DMS114 treated with DMSO at 0.1 percent for 48 hours (cell line): ENCODE data around the gene MYO15B.
A peak's percentile ranks its signal among the peaks of the same experiment; 100 is the strongest.
"Not testable (repeated sequence)": the region's sequence is repeated elsewhere in the genome, so short reads cannot be mapped to it uniquely, and the experiment has no call there.

ENCODE experiments used
- DNase-seq: peaks from one replicate; lab custom pipeline; 2025; ENCODE audit not compliant: unreplicated experiment; lab: John Stamatoyannopoulos, UW

Gene MYO15B

GRCh38 chr17:75637143-75637538, 49.5 kb downstream of the MYO15B start:
- DNase-seq, result no peak

GRCh38 chr17:75637551-75637950, 50.0 kb downstream of the MYO15B start:
- DNase-seq, result no peak

- DNase-seq, result not testable (repeated sequence)
These were observed 50.4 kb downstream of the MYO15B start for GRCh38 chr17:75638039-75638438.

- no peak for DNase-seq
These were observed 51.3 kb downstream of the MYO15B start for GRCh38 chr17:75638893-75639292.

DNA sequence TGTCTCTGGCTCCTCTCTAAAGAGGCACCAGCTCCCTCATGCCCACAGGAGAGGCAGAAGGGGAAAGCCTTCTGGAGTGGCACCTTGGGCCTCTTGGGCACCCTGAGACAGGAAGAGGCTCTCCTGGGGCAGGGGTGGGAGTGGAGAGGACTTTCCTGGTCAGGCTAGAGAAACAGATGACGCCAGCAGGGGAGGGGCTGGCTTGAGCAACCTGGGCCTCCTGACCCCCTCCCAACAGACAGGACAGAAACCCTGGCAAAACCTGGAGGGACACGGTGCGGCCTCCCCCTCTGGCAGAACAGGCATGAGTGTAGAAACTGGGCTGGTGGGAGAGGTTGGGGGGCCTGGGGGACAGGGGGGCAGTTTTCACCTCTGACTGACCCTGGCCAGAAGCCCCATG, 51.7 kb downstream of the MYO15B start:
- DNase-seq, result no peak

- no peak for DNase-seq
These were observed 52.4 kb downstream of the MYO15B start for GRCh38 chr17:75639771-75640555.

DNA sequence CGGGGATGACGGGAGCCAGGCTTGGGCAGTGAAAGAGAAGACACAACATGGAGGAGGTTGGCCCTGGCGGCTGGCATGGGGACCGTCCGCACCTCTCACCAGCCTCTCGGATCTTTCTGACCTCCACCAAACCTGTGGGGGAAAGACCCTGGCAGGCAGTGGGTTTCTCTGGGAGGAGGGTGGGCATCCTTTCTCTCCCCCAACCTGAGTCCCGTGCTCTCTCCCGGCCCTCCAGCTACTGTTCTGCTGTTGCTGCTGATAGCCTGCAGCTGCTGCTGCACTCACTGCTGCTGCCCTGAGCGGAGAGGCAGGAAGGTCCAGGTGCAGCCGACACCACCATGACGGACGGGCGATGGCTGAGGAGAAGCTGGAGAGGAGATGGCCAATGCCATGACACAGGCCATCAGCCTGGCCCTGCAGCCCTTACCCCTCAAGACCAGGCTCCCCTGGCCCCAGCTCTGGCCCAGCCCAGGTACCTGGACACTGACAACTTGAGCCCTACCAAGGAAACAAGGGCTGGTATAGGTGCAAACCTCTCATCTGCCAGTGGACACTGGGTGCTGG, 53.0 kb downstream of the MYO15B start:
- DNase-seq, result no peak

DNA sequence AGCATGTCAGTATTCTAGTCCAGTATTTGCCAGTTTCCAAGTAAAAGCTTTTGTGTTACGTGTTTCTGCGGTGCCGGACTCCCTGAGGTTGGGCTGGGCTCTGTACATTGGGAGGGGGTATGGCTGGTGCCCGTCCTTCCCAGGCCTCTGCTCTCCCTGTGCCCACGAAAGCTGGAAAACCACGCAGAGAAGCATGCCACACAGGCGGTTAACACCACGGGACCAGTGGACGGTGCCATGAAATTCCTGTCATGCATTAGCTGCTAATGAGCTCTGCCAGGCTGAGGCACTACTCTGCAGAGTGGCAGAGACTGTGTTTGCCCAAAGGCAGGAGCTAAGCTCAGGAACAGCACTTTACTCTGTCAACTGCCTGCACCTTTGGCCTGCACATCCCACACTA, 53.7 kb downstream of the MYO15B start:
- no peak for DNase-seq

DNA sequence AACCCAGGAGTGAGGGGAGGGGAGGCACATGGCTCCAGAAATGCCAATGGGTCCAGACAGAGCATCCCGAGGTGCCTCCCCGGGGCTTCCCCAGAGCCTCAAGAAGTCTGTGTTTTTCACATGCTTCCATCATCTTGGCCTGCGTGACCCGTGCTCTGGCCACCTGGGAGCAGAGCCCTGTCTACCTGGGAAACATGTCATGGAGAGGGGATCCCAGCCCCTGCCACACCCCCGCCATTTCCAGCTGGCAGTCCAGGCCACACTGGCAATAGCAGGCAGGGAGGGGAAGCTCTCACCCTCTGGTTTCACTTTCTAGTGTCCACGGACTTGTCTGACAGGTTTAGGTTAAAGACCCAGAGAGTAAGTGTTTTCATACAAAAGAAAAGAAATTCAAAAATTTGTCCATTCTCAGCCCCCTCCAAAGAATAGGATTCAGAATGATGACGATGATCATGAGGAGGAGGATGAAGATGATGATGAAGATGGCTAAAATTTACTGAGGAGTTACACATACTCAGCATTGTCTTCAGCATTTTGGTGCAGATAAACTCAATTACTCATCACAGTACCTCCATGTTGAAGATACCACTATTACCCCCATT, 54.7 kb downstream of the MYO15B start:
- no peak for DNase-seq

- no peak for DNase-seq
These were observed 55.4 kb downstream of the MYO15B start for GRCh38 chr17:75642784-75643642.

DNA sequence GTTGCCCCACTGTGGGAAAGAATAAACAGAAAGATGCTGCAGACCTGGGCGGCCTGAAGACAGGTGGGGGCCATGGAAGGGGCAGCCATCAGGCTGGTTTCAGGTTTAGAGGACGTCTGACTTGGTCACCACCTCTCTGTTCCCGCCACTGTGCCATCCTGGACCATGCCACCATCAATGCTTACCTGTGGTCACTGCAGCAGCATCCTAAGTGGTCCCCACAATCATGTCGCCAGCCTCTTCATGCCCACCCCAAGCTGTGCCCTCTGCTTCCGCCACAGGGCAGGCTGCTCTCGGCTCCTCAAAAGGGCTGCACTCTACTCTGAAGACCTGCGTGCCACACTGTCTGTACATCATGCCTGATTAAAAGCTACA, 56.0 kb downstream of the MYO15B start:
- no peak for DNase-seq

DNA sequence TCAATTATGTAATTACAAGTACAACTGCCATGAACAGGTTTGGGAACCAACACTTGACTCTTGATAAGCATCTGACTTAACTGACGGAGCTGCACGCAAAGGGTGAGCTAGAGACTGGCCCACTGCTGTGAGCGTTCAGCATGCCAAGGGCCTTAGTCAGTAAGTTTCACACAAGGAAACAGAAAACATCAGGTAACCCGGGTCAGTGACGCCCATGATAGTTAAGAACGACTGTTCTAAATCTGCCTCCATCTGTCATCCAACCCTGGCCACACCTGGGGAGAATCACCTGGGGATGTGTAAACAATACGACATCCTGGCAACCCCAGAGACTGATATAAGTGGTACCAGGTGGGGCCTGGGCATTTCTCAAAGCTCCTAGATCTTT, 57.9 kb downstream of the MYO15B start:
- no peak for DNase-seq

- DNase-seq, result no peak
These were observed 58.5 kb downstream of the MYO15B start for GRCh38 chr17:75645889-75646637.

DNA sequence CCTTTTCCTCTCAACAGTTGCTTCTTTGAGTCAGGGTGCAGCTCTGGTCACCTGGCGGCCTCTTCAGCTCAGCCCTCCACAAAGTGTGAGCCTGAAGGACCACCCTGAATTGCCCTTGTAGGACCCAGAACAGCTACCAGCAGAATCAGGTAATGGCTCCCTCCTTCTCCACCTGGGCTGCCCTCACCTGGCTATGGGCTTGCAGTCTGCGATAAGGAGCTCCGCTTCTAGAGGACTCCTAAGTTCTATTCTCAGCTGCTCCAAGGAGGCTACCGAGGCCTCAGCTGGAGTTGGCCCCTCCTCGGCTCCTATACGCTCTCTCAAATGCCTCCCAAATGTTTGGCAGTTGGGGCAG, 59.0 kb downstream of the MYO15B start:
- no peak for DNase-seq

- DNase-seq, result no peak
These were observed 59.5 kb downstream of the MYO15B start for GRCh38 chr17:75647061-75647460.

GRCh38 chr17:75647921-75648320, 60.3 kb downstream of the MYO15B start:
- DNase-seq, result no peak

DNA sequence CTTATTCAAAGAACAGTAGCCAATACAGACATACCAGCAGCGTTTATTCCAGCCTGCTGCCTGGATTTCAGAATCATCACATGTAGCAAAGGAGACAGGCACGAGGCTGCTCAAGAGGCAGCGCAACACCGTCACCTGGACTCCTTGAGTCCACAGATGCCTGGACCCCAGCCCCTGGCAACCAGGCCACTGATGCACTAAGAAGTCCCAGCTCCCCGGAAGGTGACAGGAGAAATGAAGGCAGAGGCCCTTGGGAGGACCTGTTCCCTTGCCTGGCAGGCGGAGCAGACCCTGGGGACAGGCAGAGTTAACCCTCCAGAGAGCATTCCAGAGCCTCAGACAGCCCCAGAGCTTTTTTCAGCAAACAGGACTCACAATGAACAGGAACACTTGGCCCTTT, 62.1 kb downstream of the MYO15B start:
- no peak for DNase-seq

GRCh38 chr17:75650874-75651273, 63.3 kb downstream of the MYO15B start:
- DNase-seq, result no peak

GRCh38 chr17:75652341-75652740, 64.7 kb downstream of the MYO15B start:
- DNase-seq, result no peak

GRCh38 chr17:75652934-75653549, 65.4 kb downstream of the MYO15B start:
- DNase-seq, result peak; percentile 8

DNA sequence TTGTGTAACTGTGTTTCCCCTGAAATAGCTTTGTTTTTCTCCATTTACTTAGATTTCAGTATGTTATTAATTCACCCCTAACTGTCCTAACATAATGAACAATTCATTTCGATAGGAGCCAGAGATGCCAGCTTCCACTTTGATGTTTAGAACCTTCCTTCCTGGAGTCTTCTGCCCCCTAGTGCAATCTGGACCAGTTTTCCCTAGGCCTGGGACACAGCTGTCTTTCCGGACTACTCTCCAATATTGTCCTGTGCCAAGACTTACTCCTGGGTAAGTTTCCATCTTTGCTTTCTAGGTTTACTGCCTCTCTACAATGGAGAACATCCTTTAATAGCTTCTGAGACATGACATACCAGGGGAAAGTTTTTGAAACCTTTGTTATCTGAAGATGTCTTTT, 66.6 kb downstream of the MYO15B start:
- DNase-seq, result no peak
